Lung (tissue), 12 donors: ENCODE results near the gene GRXCR1. TPM values are rescaled to one million over a fixed set of nuclear protein-coding genes. Genes with fewer than 3 reads are reported as not detected.

Experiments used
- ATAC-seq: fragments of 200-7000 bp; cut with Tn5 transposase; one replicate; pipeline ENCODE4 v1.9.1; 2020; ENCODE audit warnings: moderate number of reproducible peaks; ENCODE audit not compliant: insufficient read depth, low FRiP score
- DNase-seq, 3 donors: peaks; one replicate each; pipeline ENCODE4 v3.0.0-alpha.2; 2013 to 2017
- H3K27ac ChIP-seq, 2 donors: one replicate each; pipeline ENCODE4 v1.5.1; 2013; ENCODE audit warnings: mild to moderate bottlenecking in 2 of 2, moderate library complexity in 2 of 2, control low read depth in 1 of 2, inconsistent platforms in 1 of 2, low read depth in 1 of 2, low read length in 1 of 2
- H3K27me3 ChIP-seq, 3 donors: one replicate each; pipeline ENCODE4 v1.5.1; 2013; ENCODE audit warnings: low read length in 2 of 3; ENCODE audit not compliant: control insufficient read depth in 3 of 3, insufficient read depth in 3 of 3
- H3K36me3 ChIP-seq, 4 donors: one replicate each; pipeline ENCODE4 v1.5.1; 2013; ENCODE audit warnings: low read length in 4 of 4, mild to moderate bottlenecking in 1 of 4, moderate library complexity in 1 of 4; ENCODE audit not compliant: control insufficient read depth in 4 of 4, insufficient read depth in 4 of 4
- H3K4me1 ChIP-seq, 5 donors: one replicate each; pipeline ENCODE4 v1.5.1; 2013; ENCODE audit warnings: low read length in 5 of 5, mild to moderate bottlenecking in 2 of 5, moderate library complexity in 1 of 5; ENCODE audit not compliant: control insufficient read depth in 5 of 5, insufficient read depth in 5 of 5
- H3K4me3 ChIP-seq: one replicate; pipeline ENCODE4 v1.5.1; 2013; ENCODE audit warnings: mild to moderate bottlenecking, control low read depth, moderate library complexity
- H3K9ac ChIP-seq, 2 donors: one replicate each; pipeline ENCODE4 v1.5.1; 2013; ENCODE audit warnings: low read length in 2 of 2, control low read depth in 1 of 2; ENCODE audit not compliant: insufficient read depth in 1 of 2
- H3K9me3 ChIP-seq, 4 donors: one replicate each; pipeline ENCODE4 v1.5.1; 2013; ENCODE audit warnings: low read length in 3 of 4, mild to moderate bottlenecking in 1 of 4, moderate library complexity in 1 of 4; ENCODE audit not compliant: control insufficient read depth in 4 of 4, insufficient read depth in 3 of 4
- WGBS, 2 donors: extraction: QIAGEN DNeasy Blood & Tissue Kit; methylation state at CpG; one replicate each; pipeline ENCODE4 v1.1.7; 2013; 5-methylcytosine and 5-hydroxymethylcytosine counted together
- polyA plus RNA-seq, 2 donors: library from polyadenylated mRNA; stranded (reverse); fragments of 200-250 nt; gene quantifications; one replicate each; pipeline ENCODE4 v1.2.1, GENCODE V29; 2013
- total RNA-seq, 2 donors: library from RNA; depleted of rRNA in 1 of 2; stranded (reverse); fragments of >200 nt in 1 of 2; gene quantifications; one replicate each; pipeline ENCODE4 v1.2.1, GENCODE V29; 2014 to 2021
- TF ChIP-seq, protein P1 (sequence below): IDR thresholded peaks from 2 replicates; pipeline ENCODE4 v1.5.1; 2012; ENCODE audit warnings: mild to moderate bottlenecking; ENCODE audit errors: control extremely low read depth, extremely low read depth
- donor health status: control.
- donor health status: control.
- donor health status: Bipolar disorder and iron deficiency.
- donor health status: healthy.
- donor health status: DM: yes; HTN: yes; CAD: no.

GRXCR1 gene
- total and polyA plus RNA-seq, 4 donors: not detected

DNA sequence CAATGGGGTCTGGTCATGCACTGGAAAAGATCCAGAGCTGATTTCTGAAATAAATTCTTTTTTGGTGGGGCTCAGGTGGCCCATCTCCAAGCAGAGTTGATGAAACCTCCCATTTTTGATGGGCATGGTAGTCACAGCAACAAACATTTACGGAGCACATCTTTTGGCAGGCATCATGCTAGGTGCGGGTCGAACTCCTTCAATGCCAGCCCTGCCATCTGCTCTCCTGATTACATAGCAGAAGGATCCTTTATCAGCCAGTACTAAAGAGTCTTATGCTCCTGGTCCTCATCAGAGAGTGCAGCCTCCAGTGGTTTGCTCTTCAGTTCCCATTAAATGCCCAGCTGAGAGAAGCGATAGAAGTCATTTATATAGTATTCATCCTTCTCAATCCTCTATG lies 121.7 kb downstream of the GRXCR1 start:
- no peaks in the 10 kb centered on the region for H3K36me3 ChIP-seq
- ATAC-seq (no peak), DNase-seq (no peak)
- peaks cover 0 to 4% (median 0%) of the 10 kb centered on the region in 4 donors for H3K9me3 ChIP-seq
- no peak overlapping the region for H3K4me3 ChIP-seq
- H3K4me1 ChIP-seq: no peaks in the 10 kb centered on the region
- H3K27me3 ChIP-seq: no peaks in the 10 kb centered on the region
- H3K9ac ChIP-seq: no peak overlapping the region
- TF ChIP-seq, protein P1, sequence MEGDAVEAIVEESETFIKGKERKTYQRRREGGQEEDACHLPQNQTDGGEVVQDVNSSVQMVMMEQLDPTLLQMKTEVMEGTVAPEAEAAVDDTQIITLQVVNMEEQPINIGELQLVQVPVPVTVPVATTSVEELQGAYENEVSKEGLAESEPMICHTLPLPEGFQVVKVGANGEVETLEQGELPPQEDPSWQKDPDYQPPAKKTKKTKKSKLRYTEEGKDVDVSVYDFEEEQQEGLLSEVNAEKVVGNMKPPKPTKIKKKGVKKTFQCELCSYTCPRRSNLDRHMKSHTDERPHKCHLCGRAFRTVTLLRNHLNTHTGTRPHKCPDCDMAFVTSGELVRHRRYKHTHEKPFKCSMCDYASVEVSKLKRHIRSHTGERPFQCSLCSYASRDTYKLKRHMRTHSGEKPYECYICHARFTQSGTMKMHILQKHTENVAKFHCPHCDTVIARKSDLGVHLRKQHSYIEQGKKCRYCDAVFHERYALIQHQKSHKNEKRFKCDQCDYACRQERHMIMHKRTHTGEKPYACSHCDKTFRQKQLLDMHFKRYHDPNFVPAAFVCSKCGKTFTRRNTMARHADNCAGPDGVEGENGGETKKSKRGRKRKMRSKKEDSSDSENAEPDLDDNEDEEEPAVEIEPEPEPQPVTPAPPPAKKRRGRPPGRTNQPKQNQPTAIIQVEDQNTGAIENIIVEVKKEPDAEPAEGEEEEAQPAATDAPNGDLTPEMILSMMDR: no peak
- no peak overlapping the region for H3K27ac ChIP-seq
- WGBS, 2 donors: 90 to 93% methylated on average over 4 of the region's 4 CpGs

DNA sequence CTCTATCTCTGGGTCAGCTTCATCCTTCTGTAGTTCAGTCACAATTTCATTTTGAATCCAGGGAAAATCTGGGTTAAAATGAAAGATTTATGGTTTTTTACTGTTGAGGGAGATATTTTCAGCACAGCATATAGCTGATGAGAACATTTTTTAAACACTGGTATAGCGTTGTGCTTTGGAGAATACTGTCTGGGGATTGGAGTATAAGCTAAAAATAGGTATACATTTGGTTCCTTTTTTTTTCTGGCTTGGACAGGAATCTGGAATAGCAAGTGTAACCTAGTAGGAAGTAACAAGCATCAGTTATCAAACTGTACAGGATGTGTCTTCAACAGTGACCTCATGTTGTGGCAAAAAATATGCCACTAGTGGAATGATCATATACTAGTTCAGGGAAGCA lies 149.1 kb downstream of the GRXCR1 start:
- Histone ChIP-seq H3K36me3 (no peaks in the 10 kb centered on the region), H3K4me1 (no peaks in the 10 kb centered on the region), H3K27me3 (no peaks in the 10 kb centered on the region), H3K27ac (no peak overlapping the region), H3K9ac (no peak overlapping the region), H3K4me3 (no peak overlapping the region), H3K9me3 (no peaks in the 10 kb centered on the region)
- DNase-seq: no peak
- TF ChIP-seq, protein P1: no peak
- ATAC-seq: no peak
- 23 to 55% methylated on average over 1 of the region's 1 CpG for WGBS, 2 donors

DNA sequence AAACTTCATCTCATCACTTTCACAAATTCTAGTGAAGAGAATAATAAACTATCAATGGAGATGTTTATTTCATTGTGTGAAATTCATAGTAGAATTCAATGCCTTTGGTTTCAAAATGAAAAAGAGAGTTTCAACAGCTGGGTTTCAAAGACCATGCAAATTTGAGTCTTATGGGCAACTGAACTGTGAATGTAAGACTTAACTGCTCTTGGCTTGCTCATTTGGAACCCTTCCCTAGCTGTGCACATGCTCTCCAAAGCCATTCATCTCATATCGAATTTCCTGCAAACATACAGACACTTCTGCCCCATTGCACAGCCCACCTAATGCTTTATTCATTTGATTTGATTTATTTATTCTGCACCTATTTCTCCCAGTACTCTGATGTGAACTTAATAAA lies 154.5 kb downstream of the GRXCR1 start:
- Histone ChIP-seq H3K9me3 (no peaks in the 10 kb centered on the region), H3K4me1 (no peaks in the 10 kb centered on the region), H3K36me3 (no peaks in the 10 kb centered on the region), H3K27me3 (no peaks in the 10 kb centered on the region), H3K9ac (no peak overlapping the region), H3K4me3 (no peak overlapping the region), H3K27ac (no peak overlapping the region)
- WGBS, 2 donors: 58 to 61% methylated on average over 1 of the region's 1 CpG
- no peak for DNase-seq
- TF ChIP-seq, protein P1: no peak
- ATAC-seq: no peak

GRCh38 chr4:43048570-43048969 lies 156.1 kb downstream of the GRXCR1 start:
- ATAC-seq: no peak

More at GRCh38 chr4:43048570-43048969, 156.1 kb downstream of the GRXCR1 start:
- TF ChIP-seq, protein P1: no peak
- H3K27ac ChIP-seq: no peak overlapping the region
- H3K9ac ChIP-seq: no peak overlapping the region
- H3K36me3 ChIP-seq: no peaks in the 10 kb centered on the region
- H3K4me3 ChIP-seq: no peak overlapping the region
- 74 to 80% methylated on average over 5 of the region's 5 CpGs for WGBS, 2 donors
- no peak for DNase-seq
- no peaks in the 10 kb centered on the region for H3K27me3 ChIP-seq
- H3K4me1 ChIP-seq: no peaks in the 10 kb centered on the region
- H3K9me3 ChIP-seq: no peaks in the 10 kb centered on the region
